ENCODE data around the gene ADAP1. TPM values are rescaled to one million over a fixed set of nuclear protein-coding genes. Genes with fewer than 3 reads are reported as not detected.
A peak's percentile ranks its signal among the peaks of the same experiment; 100 is the strongest.

The ADAP1 gene, protein sequence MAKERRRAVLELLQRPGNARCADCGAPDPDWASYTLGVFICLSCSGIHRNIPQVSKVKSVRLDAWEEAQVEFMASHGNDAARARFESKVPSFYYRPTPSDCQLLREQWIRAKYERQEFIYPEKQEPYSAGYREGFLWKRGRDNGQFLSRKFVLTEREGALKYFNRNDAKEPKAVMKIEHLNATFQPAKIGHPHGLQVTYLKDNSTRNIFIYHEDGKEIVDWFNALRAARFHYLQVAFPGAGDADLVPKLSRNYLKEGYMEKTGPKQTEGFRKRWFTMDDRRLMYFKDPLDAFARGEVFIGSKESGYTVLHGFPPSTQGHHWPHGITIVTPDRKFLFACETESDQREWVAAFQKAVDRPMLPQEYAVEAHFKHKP
- total RNA-seq (2016; rRNA removed; fragmentation: Illumina TruSeq; extraction: Trizol) = 18.3 and 24.6 TPM in 2 replicates
- 23.5 and 25.0 TPM in 2 replicates for total RNA-seq (2016; cell fraction: cytosol; rRNA removed; fragmentation: Illumina TruSeq; extraction: Trizol; ENCODE audit: low read depth)
- total RNA-seq (2016; cell fraction: insoluble cytoplasmic fraction; rRNA removed; fragmentation: Illumina TruSeq; extraction: Trizol) = 16.6 and 27.2 TPM in 2 replicates
- 46.3 and 47.4 TPM in 2 replicates for total RNA-seq (2016; cell fraction: membrane; rRNA removed; fragmentation: Illumina TruSeq; extraction: Trizol)
- 13.2 TPM in 2 replicates for total RNA-seq (2016; cell fraction: nucleus; rRNA removed; fragmentation: Illumina TruSeq; extraction: Trizol)
- polyA plus RNA-seq (2011; rRNA removed) = 10.5 and 15.0 TPM in 2 replicates
- polyA plus RNA-seq (2011; cell fraction: cytosol; rRNA removed) = 11.8 and 14.5 TPM in 2 replicates
- polyA plus RNA-seq (2011; cell fraction: nucleus; rRNA removed) = 19.8 and 24.0 TPM in 2 replicates
- 15.3 and 21.4 TPM in 2 replicates for polyA plus RNA-seq (2012)
- 24.2 and 28.1 TPM in 2 replicates for polyA plus RNA-seq (2016; cell fraction: cytosol; fragmentation: Illumina TruSeq; extraction: Trizol; ENCODE audit: low read depth)
- 17.0 and 28.9 TPM in 2 replicates for polyA plus RNA-seq (2016; cell fraction: insoluble cytoplasmic fraction; fragmentation: Illumina TruSeq; extraction: Trizol; ENCODE audit: low read depth)
- polyA plus RNA-seq (2016; cell fraction: membrane; fragmentation: Illumina TruSeq; extraction: Trizol; ENCODE audit: low read depth) = 45.2 and 45.4 TPM in 2 replicates
- 26.8 and 30.8 TPM in 2 replicates for polyA plus RNA-seq (2016; cell fraction: nucleus; fragmentation: Illumina TruSeq; extraction: Trizol; ENCODE audit: insufficient read depth, low read depth)
- 3.5 and 14.9 TPM in 2 replicates for polyA minus RNA-seq (2011; rRNA and poly(A)+ RNA removed; ENCODE audit: low replicate concordance)
- polyA minus RNA-seq (2011; cell fraction: cytosol; rRNA and poly(A)+ RNA removed) = 7.5 and 11.2 TPM in 2 replicates
- 5.2 and 7.6 TPM in 2 replicates for polyA minus RNA-seq (2011; cell fraction: nucleus; rRNA and poly(A)+ RNA removed)
- Bru-seq, nascent RNA = percentile 42 among the genes with signal in this experiment
- BruChase-seq, experiment 1, labeled RNA remaining after a 6-hour chase = percentile 54 among the genes with signal in this experiment
- percentile 48 among the genes with signal in this experiment for BruChase-seq, experiment 2, labeled RNA remaining after a 2-hour chase
- long read RNA-seq, experiment 1, partial matches to known transcripts = 0 of 6 reads
- long read RNA-seq, experiment 1, other reads (novel, unspliced or antisense) = 6 of 6 reads
- long read RNA-seq, experiment 2, transcript ADAP1-211 (7 exons, 2,192 nt) = minor isoform, 6 of 74 reads
- long read RNA-seq, experiment 2, transcript ADAP1-201 (11 exons, 2,363 nt) = major isoform, 34 of 74 reads
- long read RNA-seq, experiment 2, partial matches to known transcripts = 4 of 74 reads
- long read RNA-seq, experiment 2, other reads (novel, unspliced or antisense) = 27 of 74 reads

GRCh38 chr7:954330-955238 lies at the start of gene ADAP1:
TSS of gene ADAP1 (minus strand) at chr7:954680. CDS start at chr7:954477, 203 bp downstream.
- Histone ChIP-seq H2AFZ (ENCODE audit: low read length) (no peak within 1 kb of the TSS), H3K79me2 (ENCODE audit: insufficient read depth, low read length) (no peaks in the 10 kb centered on the region), H4K20me1 (ENCODE audit: insufficient read depth, low read length) (no peaks in the 10 kb centered on the region), H3K36me3 (replicated peaks in 1 of 2; ENCODE audit: control insufficient read depth in 1 of 2, insufficient read depth in 2 of 2, low read length in 2 of 2) (no peaks in the 10 kb centered on the region), H3K9me3 (ENCODE audit: low read length) (no peaks in the 10 kb centered on the region), H3K4me3 (replicated peaks in 1 of 3; ENCODE audit: insufficient read depth in 1 of 3, low read depth in 2 of 3, low read length in 3 of 3) (peak within 1 kb of the TSS; percentile 59 to 81 (median 76)), H3K4me1 (ENCODE audit: insufficient read depth, low read length) (peaks cover 60% of the 10 kb centered on the region), H3K27me3 (ENCODE audit: control insufficient read depth in 1 of 2, insufficient read depth in 2 of 2, low read length in 2 of 2) (no peaks in the 10 kb centered on the region), H3K4me2 (ENCODE audit: low read depth, low read length) (peak within 1 kb of the TSS; percentile 83), H3K9ac (ENCODE audit: insufficient read depth, low read depth, low read length) (peak within 1 kb of the TSS; percentile 65), H3K27ac (ENCODE audit: extremely low read length, insufficient read depth, low read length) (no peak within 1 kb of the TSS)
- in situ Hi-C loops (cut with HindIII; ENCODE audit: extremely low pct_ligation_motif_present, low pct_unique_long_range_greater_than_20kb) (no loop called here), intact Hi-C loops (cut with micrococcal nuclease; ENCODE audit: unreplicated experiment) (loop anchor here (5.0 to 10.0 kb wide), 3 partner anchors 50 to 140 kb away; partner anchors contain the start of gene GET4)
- CTCF ChIA-PET (ENCODE audit: low intra/inter-chr PET ratio, low total read pairs) = no interaction called here
- DNase-seq (ENCODE audit: low spot score) (no peak), ATAC-seq (peak; percentile 7; the same call in 2 of the 3 replicates), FAIRE-seq (no peak)
- BruUV-seq (replicated peaks) = no TSS peak
- 67% methylated on average over 1 of the region's 115 CpGs for WGBS (ENCODE audit: low lambda C conversion rate)
- POLR2A ChIA-PET = interaction anchor here (1.1 to 2.9 kb wide), 5 partner anchors 18 to 38 kb away, joined by 3 to 12 read pairs (median 7); no protein-coding TSS in a partner anchor
- TF ChIP-seq, protein P1, sequence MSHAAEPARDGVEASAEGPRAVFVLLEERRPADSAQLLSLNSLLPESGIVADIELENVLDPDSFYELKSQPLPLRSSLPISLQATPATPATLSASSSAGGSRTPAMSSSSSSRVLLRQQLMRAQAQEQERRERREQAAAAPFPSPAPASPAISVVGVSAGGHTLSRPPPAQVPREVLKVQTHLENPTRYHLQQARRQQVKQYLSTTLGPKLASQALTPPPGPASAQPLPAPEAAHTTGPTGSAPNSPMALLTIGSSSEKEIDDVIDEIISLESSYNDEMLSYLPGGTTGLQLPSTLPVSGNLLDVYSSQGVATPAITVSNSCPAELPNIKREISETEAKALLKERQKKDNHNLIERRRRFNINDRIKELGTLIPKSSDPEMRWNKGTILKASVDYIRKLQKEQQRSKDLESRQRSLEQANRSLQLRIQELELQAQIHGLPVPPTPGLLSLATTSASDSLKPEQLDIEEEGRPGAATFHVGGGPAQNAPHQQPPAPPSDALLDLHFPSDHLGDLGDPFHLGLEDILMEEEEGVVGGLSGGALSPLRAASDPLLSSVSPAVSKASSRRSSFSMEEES (CRISPR knock-in tag; IDR thresholded peaks at IDR 0.05) = no peak
- TF ChIP-seq ZNF230 (CRISPR knock-in tag; IDR thresholded peaks at IDR 0.05) = no peak
- TF ChIP-seq, protein P2, sequence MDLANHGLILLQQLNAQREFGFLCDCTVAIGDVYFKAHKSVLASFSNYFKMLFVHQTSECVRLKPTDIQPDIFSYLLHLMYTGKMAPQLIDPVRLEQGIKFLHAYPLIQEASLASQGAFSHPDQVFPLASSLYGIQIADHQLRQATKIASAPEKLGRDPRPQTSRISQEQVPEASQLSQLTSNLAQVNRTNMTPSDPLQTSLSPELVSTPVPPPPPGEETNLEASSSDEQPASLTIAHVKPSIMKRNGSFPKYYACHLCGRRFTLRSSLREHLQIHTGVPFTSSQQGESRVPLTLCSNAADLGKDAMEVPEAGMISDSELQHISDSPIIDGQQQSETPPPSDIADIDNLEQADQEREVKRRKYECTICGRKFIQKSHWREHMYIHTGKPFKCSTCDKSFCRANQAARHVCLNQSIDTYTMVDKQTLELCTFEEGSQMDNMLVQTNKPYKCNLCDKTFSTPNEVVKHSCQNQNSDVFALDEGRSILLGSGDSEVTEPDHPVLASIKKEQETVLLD (CRISPR knock-in tag; IDR thresholded peaks at IDR 0.05; ENCODE audit: low read depth) = no peak
- TF ChIP-seq ZFP36L1 (CRISPR knock-in tag; IDR thresholded peaks at IDR 0.05) = no peak
- peak; percentile 51; the same call in 1 of the 2 replicates for TF ChIP-seq STAG1 (CRISPR knock-in tag; IDR thresholded peaks at IDR 0.05)
- no peak for TF ChIP-seq TBX2 (CRISPR knock-in tag; IDR thresholded peaks at IDR 0.05; ENCODE audit: borderline replicate concordance)
- TF ChIP-seq GABPA (IDR thresholded peaks at IDR 0.05; ENCODE audit: low read depth, low read length) = no peak
- no peak for TF ChIP-seq GABPA (CRISPR knock-in tag; IDR thresholded peaks at IDR 0.05; ENCODE audit: low read depth)
- no peak for TF ChIP-seq ZBTB42 (CRISPR knock-in tag; IDR thresholded peaks at IDR 0.05)
- no peak for TF ChIP-seq NR2F2 (IDR thresholded peaks at IDR 0.05; ENCODE audit: borderline replicate concordance, low read depth)
- TF ChIP-seq, protein P3, sequence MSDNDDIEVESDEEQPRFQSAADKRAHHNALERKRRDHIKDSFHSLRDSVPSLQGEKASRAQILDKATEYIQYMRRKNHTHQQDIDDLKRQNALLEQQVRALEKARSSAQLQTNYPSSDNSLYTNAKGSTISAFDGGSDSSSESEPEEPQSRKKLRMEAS (IDR thresholded peaks at IDR 0.05) = peak; percentile 56
- TF ChIP-seq KMT2A (CRISPR knock-in tag; IDR thresholded peaks at IDR 0.05) = no peak
- peak; percentile 89 for TF ChIP-seq RAD21 (CRISPR knock-in tag; IDR thresholded peaks at IDR 0.05)
- TF ChIP-seq ZMYM3 (CRISPR knock-in tag; IDR thresholded peaks at IDR 0.05) = no peak
